Measurements from ENCODE around the gene SHKBP1.
"Not testable (repeated sequence)": the region's sequence is repeated elsewhere in the genome, so short reads cannot be mapped to it uniquely, and the experiment has no call there.

The SHKBP1 gene

DNA sequence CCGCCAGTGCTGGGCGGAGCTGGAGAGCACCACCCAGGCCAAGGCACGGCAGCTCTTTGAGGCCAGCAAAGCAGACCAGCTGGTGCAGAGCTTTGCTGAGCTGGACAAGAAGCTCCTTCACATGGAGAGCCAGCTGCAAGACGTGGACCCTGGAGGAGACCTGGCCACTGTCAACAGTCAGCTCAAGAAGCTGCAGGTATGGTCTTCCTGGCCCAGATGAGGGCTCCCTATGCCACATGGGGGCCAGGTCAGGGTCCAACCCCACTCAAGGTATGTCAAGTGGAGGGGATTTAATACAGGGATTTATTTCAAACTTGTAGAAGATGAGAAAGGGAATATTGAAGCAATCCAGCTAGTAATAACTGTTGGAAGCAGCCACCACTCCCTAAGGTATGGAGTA lies 42.5 kb upstream of the SHKBP1 start:
- TF ChIP-seq, protein P1, sequence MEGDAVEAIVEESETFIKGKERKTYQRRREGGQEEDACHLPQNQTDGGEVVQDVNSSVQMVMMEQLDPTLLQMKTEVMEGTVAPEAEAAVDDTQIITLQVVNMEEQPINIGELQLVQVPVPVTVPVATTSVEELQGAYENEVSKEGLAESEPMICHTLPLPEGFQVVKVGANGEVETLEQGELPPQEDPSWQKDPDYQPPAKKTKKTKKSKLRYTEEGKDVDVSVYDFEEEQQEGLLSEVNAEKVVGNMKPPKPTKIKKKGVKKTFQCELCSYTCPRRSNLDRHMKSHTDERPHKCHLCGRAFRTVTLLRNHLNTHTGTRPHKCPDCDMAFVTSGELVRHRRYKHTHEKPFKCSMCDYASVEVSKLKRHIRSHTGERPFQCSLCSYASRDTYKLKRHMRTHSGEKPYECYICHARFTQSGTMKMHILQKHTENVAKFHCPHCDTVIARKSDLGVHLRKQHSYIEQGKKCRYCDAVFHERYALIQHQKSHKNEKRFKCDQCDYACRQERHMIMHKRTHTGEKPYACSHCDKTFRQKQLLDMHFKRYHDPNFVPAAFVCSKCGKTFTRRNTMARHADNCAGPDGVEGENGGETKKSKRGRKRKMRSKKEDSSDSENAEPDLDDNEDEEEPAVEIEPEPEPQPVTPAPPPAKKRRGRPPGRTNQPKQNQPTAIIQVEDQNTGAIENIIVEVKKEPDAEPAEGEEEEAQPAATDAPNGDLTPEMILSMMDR (IDR thresholded peaks at IDR 0.05; ENCODE audit: insufficient read depth, missing control alignments): no peak
- no peak for FAIRE-seq
- no peak for DNase-seq (ENCODE audit: insufficient read length, low spot score)

DNA sequence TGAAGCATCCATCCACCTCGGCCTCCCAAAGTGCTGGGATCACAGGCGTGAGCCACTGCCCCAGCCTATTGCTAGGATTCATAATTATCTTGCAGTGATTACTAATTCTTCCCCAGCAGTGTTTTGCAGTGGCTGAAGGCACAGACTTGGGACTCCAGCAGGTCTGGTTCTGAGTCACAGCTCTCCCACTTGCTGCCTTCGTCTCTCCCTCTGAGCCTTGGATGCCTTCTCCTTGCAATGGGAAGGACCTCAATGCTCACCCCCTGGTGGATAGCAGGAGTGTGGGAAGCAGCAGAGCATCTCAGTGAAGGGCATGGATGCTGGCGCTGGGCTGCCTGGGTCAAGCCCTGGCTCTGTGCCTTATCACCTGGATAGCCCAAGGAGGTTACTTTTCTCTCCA lies 37.6 kb upstream of the SHKBP1 start:
- DNase-seq (ENCODE audit: insufficient read length, low spot score): no peak
- no peak for FAIRE-seq
- TF ChIP-seq, protein P1 (IDR thresholded peaks at IDR 0.05; ENCODE audit: insufficient read depth, missing control alignments): no peak

DNA sequence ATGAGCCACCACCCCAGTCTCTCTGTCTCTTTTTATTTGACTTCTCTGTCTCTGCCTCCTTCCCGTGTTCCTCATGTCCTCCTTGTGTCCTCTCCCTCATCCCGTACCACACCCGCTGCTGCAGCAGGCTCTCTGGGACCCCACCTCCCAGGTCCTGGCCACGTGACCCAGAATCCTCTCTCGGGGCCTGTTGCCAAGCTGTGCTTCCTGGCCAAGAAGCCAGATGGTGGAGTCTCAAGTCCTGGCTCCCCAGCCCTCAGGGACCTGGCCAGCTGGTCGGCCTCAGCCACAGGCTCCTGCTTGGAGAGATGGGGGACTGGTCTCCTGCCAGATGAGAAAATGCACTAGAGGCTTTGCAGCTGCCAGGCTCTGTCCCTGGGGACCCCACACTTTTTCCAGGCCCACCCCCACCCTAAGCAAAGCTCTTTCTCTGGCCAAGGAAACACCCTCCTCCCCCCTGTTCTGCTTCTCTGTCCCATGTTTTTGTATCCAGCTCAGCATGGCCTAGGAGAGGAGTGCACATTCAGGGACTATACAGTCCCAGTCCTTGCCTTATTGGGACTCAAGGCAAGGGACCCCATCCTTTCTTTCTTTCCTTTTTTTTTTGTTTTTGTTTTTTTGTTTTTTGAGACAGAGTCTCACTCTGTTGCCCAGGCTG lies 34.3 kb upstream of the SHKBP1 start:
- TF ChIP-seq, protein P1 (IDR thresholded peaks at IDR 0.05; ENCODE audit: insufficient read depth, missing control alignments): no peak
- DNase-seq (ENCODE audit: insufficient read length, low spot score) (no peak), FAIRE-seq (no peak)

DNA sequence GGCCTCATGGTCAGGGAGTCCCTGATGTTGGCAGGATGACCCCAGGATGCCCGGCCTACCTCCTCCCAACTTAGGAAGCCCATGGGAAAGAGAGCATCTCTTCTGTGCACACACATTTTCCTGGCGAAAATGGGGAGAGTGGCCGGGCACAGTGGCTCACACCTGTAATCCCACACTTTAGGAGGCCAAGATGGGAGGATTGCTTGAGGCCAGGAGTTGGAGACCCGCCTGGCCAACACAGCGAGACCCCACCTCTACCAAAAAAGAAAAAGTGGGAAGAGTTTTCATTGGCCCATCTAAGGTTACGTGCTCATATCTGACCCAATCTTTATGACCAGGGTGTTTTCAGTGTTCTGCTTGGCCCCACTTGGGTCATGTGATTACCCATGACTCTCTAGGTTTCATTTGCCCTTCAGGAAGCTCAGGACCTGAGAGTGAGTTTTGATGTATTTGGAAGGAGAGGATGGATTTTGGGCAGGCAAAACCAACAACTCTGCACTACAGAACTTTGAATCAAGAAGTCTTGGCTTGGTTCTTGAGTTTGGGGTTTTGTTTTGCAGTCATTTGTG lies 33.6 kb upstream of the SHKBP1 start:
- TF ChIP-seq, protein P1 (IDR thresholded peaks at IDR 0.05; ENCODE audit: insufficient read depth, missing control alignments): no peak
- FAIRE-seq (no peak), DNase-seq (ENCODE audit: insufficient read length, low spot score) (no peak)

DNA sequence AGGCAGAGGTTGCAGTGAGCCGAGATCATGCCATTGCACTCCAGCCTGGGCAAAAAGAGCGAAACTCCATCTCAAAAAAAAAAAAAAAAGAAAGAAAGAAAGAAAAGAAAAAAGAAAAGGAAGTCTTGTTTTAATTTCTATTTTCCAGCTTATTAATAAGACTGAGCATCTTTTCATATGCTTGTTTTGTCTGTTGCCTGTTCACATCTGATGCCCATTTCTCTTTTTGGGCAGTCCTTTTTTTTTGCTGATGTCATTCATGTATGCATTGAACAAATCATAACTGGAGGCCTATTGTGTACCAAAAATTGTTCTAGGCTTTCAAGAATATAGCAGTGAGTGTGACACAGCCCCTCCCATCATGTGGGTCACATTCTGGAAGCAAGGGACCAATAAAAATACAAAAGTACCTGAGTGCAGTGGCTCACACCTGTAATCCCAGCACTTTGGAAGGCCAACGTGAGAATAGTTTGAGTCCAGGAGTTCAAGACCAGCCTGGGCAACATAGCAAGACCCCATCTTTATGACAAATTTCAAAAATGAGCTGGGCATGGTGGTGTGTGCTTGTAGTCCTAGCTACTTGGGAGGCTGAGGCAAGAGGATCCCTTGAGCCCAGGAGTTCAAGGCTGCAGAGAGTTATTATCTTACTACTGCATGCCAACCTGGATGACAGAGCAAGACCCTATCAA lies 30.4 kb upstream of the SHKBP1 start:
- not testable (repeated sequence) for DNase-seq (ENCODE audit: insufficient read length, low spot score); FAIRE-seq

DNA sequence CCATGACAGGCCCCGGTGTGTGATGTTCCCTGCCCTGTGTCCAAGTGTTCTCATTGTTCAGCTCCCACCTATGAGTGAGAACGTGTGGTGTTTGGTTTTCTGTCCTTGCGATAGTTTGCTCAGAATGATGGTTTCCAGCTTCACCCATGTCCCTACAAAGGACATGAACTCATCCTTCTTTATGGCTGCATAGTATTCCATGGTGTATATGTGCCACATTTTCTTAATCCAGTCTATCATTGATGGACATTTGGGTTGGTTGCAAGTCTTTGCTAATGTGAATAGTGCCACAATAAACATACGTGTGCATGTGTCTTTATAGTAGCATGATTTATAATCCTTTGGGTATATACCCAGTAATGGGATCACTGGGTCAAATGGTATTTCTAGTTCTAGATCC lies 29.5 kb upstream of the SHKBP1 start:
- FAIRE-seq: not testable (repeated sequence)

DNA sequence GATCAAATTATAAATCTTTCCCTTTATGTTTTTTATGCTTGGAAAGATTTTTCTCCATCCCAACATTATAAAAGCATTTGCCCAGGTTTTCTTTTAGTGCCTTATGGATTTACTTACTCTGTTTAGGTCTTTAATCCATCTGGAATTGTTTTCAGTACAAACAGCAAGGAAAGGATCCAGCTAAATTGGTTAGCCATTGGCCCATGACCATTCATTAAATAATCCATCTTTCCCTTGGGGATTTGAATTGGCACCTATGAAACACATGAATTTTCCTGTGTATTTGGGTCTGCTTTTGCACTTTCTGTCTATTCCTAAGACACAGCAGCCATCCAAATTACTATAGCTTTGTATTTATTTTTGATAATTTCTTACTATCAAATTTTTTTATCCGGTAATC lies 28.8 kb upstream of the SHKBP1 start:
- DNase-seq (ENCODE audit: insufficient read length, low spot score) (no peak), FAIRE-seq (no peak)
- TF ChIP-seq, protein P1 (IDR thresholded peaks at IDR 0.05; ENCODE audit: insufficient read depth, missing control alignments): no peak

More for the DNA sequence above, 29.5 kb upstream of the SHKBP1 start:
- DNase-seq (ENCODE audit: insufficient read length, low spot score): not testable (repeated sequence)

DNA sequence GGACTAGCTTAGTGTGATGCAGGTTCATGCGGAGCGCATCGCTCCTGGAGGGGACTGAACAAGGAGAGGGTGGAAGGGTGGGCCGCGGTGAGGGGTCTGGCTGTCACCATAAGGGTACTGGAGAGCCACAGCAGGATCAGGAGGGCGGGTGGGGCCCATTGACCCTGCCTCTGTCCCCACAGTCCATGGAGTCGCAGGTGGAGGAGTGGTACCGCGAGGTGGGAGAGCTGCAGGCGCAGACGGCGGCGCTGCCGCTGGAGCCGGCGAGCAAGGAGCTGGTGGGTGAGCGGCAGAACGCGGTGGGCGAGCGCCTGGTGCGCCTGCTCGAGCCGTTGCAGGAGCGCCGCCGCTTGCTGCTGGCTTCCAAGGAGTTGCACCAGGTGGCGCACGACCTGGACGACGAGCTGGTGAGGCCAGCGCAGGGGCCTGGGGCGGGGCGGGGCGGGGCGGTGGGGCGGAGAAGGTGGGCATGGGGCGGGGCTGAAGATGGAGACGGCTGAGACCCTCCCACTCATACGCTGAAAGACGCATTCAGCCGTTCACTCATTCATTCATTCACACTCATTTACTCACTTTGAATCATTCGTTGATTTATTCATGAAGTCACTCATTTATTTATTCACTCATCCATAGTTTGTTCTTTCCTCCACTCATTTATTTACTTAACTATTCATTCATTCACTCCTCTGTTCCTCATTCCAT lies 27.5 kb upstream of the SHKBP1 start:
- FAIRE-seq (no peak), DNase-seq (ENCODE audit: insufficient read length, low spot score) (peak; percentile 25)
- TF ChIP-seq, protein P1 (IDR thresholded peaks at IDR 0.05; ENCODE audit: insufficient read depth, missing control alignments): peak; percentile 57

Measured in D721Med (cell line).